SK-N-MC (cell line): ENCODE measurements around the gene SMTNL2.
A peak's percentile ranks its signal among the peaks of the same experiment; 100 is the strongest.

ENCODE experiments used
- DNase-seq: peaks from one replicate; pipeline ENCODE4 v3.0.0-alpha.2; 2011; ENCODE audit warnings: low read depth, low spot score
- H3K27ac ChIP-seq: fragments of 200-600 bp; sonication (generic); 2 replicates; pipeline ENCODE4 v1.5.1; 2016; ENCODE audit warnings: mixed run types
- H3K36me3 ChIP-seq: fragments of 200-600 bp; sonication (generic); 2 replicates; pipeline ENCODE4 v1.6.1; 2017; ENCODE audit warnings: antibody characterized with exemption, low read length, mixed read lengths; ENCODE audit not compliant: insufficient read depth
- H3K4me3 ChIP-seq: fragments of 200-600 bp; sonication (generic); 2 replicates; pipeline ENCODE4 v1.5.1; 2016
- H3K9ac ChIP-seq: fragments of 200-600 bp; sonication (generic); 2 replicates; pipeline ENCODE4 v1.8.0; 2017; ENCODE audit warnings: mixed run types, mixed read lengths; ENCODE audit not compliant: insufficient read length
- H3K9me3 ChIP-seq: fragments of 200-600 bp; sonication (generic); 2 replicates; pipeline ENCODE4 v1.6.1; 2017; ENCODE audit warnings: low read depth, mild to moderate bottlenecking, antibody characterized with exemption, low read length, moderate library complexity, mixed read lengths
- EZH2 ChIP-seq: fragments of 200-600 bp; sonication (generic); IDR thresholded peaks from one replicate; pipeline ENCODE4 v1.6.1; 2017; ENCODE audit warnings: antibody characterized with exemption
- FOXP2 ChIP-seq: optimal IDR thresholded peaks from 2 replicates; pipeline ENCODE3; 2011; ENCODE audit warnings: mild to moderate bottlenecking, moderate library complexity; ENCODE audit not compliant: insufficient read depth; ENCODE audit errors: extremely low read length, control extremely low read depth
- POLR2AphosphoS5 ChIP-seq: IDR thresholded peaks from 2 replicates; pipeline ENCODE4 v1.6.1; 2012; ENCODE audit warnings: mild to moderate bottlenecking, low read depth, low read length, borderline replicate concordance

The SMTNL2 gene

DNA sequence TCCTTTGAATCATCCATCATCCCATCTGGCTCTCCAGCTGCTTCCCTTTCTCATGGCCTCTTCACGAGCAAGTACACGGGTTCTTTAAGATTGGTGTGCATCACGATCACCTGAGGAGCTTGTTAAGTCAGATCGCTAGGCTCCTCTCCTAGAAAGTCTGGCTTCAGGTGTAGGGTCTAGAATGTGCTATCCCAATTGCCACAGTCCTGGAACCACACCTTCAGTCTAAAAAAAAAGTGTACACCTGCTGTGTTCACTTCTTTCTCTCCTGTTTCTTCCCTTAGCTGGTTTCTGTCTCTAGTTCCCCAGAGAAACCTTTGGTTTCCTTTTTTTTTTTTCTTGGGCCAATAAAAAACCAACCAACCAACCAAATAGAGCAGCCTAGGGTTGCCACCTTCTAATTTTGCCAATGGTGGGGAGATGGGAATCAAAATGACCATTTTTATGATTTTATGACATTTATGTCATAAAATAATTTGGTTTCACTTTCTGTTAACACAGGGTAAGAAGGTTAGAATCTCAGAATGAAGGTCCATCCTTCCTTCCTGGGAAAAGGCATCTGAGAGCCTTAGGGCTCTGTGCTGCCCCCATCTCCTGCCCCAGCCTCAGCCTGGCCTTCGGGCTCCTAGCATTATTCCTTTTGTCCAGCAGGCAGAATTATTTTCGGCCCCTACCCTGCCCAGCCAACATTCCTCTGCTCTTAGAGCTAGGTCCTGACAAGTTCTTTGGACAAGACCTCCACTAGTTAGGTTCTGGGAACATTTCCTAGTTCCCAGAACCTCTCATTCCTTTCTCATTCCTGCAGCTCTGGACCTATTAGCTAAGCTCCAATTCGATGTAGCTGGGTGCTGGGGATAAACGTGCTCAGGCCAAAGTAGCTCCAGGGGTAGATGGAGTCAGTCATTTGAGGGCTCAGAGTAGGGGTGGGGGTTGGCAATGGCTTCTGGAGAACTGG lies 22.0 kb upstream of the SMTNL2 start:
- Histone ChIP-seq H3K9me3 (no peaks in the 10 kb centered on the region), H3K27ac (no peak overlapping the region), H3K9ac (no peak overlapping the region), H3K4me3 (no peak overlapping the region), H3K36me3 (no peaks in the 10 kb centered on the region)
- no peak for DNase-seq
- no peak for TF ChIP-seq POLR2AphosphoS5
- TF ChIP-seq FOXP2, result no peak
- no peak for TF ChIP-seq EZH2

DNA sequence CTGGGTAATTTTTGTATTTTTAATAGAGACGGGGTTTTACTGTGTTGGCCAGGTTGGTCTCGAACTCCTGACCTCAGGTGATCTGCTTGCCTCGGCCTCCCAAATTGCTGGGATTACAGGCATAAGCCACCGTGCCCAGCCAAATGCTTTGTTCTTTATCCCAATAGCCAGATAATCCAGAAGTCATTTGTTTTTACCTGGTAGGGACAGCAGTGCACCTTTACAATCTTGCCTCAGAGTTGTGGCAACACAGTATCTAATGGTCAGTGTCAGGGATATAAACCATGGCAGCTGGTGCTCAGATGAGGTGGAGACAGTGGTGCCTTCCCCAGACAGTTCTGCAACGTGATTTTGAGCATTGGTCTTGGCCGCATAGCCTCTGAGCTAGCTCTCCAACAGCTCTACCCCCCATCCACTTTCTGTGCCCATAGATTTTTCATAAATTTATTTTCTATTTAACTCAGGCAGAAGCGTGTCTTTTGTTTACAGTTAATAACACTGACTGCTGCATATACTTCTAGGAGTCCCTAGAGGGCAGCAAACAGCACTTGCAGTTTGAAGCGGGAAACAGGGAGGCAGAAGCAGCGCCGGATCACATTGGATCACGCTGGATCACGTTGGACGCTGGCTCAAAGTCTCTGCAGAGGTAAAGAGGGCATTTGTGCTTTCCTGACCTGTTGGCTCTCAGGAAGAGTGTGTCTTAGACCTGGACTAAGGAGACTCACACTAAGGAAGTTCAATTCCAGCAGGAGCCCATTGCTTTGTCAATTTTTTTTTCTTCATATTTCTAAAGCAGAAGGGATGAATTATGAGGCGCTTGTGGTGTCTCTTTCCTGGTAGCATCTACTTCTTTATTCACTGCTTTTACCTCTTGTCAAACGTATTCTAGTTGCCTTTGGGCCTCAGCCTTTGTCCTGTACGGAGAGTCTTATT lies 18.9 kb upstream of the SMTNL2 start:
- peak overlapping the region; percentile 66 for H3K9ac ChIP-seq
- no peaks in the 10 kb centered on the region for H3K9me3 ChIP-seq
- H3K36me3 ChIP-seq, result no peaks in the 10 kb centered on the region
- no peak overlapping the region for H3K27ac ChIP-seq
- DNase-seq, result peak; percentile 16
- peak overlapping the region; percentile 72 for H3K4me3 ChIP-seq
- no peak for TF ChIP-seq EZH2
- TF ChIP-seq POLR2AphosphoS5, result no peak
- TF ChIP-seq FOXP2, result no peak

GRCh38 chr17:4566785-4567184 lies 17.5 kb upstream of the SMTNL2 start:
- no peak overlapping the region for H3K9ac ChIP-seq
- TF ChIP-seq EZH2 (no peak), POLR2AphosphoS5 (no peak), FOXP2 (no peak)
- DNase-seq, result peak; percentile 6
- no peaks in the 10 kb centered on the region for H3K36me3 ChIP-seq
- H3K9me3 ChIP-seq, result no peaks in the 10 kb centered on the region
- no peak overlapping the region for H3K4me3 ChIP-seq
- H3K27ac ChIP-seq, result no peak overlapping the region

DNA sequence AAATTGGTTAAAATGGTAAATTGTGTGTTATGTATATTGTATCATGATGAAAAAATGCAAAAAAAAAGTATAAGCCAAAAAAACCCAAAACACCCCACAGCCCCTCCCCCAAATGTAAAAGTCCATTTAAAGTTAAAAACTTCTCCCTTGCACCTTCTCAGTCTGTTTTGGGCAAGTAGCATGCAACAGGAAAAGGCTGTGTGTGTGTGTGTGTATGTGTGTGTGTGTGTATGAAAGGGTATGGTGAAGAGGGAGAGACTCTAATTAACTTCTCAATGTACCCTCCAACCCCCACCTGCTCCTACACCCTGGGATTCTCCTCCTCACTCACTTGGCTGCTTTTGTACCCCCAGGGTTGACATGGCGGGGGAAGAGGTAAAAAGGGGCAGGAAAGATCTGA lies 14.7 kb upstream of the SMTNL2 start:
- no peak for DNase-seq
- no peak overlapping the region for H3K27ac ChIP-seq
- H3K9me3 ChIP-seq, result no peaks in the 10 kb centered on the region
- no peak overlapping the region for H3K9ac ChIP-seq
- H3K4me3 ChIP-seq, result no peak overlapping the region
- H3K36me3 ChIP-seq, result no peaks in the 10 kb centered on the region
- TF ChIP-seq POLR2AphosphoS5 (no peak), FOXP2 (no peak), EZH2 (no peak)

DNA sequence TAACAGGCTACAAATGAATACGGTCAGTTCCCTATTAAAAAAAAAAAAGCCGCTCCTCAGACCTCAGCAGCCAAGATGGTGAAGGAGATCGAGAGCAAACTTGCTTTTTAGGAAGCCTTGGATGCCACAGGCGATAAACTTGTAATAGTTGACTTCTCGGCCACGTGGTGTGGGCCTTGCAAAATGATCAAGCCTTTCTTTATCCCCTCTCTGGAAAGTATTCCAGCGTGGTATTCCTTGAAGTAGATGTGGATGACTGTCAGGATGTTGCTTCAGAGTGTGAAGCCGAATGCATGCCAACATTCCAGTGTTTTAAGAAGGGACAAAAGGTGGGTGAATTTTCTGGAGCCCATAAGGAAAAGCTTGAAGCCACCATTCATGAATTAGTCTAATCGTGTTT lies 12.2 kb upstream of the SMTNL2 start:
- DNase-seq, result no peak
- Histone ChIP-seq H3K36me3 (no peaks in the 10 kb centered on the region), H3K4me3 (no peak overlapping the region), H3K9ac (no peak overlapping the region), H3K27ac (no peak overlapping the region), H3K9me3 (no peaks in the 10 kb centered on the region)
- TF ChIP-seq FOXP2, result no peak
- no peak for TF ChIP-seq POLR2AphosphoS5
- no peak for TF ChIP-seq EZH2

DNA sequence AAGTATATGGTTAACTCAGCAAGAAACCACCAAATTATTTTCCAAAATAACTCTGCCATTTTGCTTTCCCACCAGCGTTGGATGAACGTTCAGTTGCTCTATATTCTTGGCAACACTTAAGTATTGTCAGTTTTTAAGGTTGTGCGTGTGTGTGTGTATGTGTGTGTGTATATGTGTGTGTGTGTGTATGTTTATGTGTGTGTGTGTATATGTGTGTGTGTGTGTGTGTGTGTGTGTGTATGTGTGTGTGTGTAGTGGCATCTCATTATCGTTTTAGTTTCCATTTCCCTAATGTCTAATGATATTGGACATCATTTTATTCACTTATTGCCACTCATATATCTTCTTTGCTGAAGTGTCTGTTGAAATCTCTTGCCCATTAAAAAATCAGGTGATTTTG lies 11.2 kb upstream of the SMTNL2 start:
- no peak for TF ChIP-seq FOXP2
- no peak for TF ChIP-seq EZH2
- TF ChIP-seq POLR2AphosphoS5, result no peak
- Histone ChIP-seq H3K9me3 (no peaks in the 10 kb centered on the region), H3K27ac (no peak overlapping the region), H3K4me3 (no peak overlapping the region), H3K9ac (no peak overlapping the region), H3K36me3 (no peaks in the 10 kb centered on the region)
- DNase-seq, result no peak

- H3K27ac ChIP-seq, result no peak overlapping the region
- no peak overlapping the region for H3K9ac ChIP-seq
- H3K4me3 ChIP-seq, result no peak overlapping the region
- no peaks in the 10 kb centered on the region for H3K36me3 ChIP-seq
- no peaks in the 10 kb centered on the region for H3K9me3 ChIP-seq
- no peak for TF ChIP-seq EZH2
- TF ChIP-seq POLR2AphosphoS5, result no peak
- TF ChIP-seq FOXP2, result no peak
- no peak for DNase-seq
Measured at GRCh38 chr17:4573669-4574068, 10.7 kb upstream of the SMTNL2 start.

DNA sequence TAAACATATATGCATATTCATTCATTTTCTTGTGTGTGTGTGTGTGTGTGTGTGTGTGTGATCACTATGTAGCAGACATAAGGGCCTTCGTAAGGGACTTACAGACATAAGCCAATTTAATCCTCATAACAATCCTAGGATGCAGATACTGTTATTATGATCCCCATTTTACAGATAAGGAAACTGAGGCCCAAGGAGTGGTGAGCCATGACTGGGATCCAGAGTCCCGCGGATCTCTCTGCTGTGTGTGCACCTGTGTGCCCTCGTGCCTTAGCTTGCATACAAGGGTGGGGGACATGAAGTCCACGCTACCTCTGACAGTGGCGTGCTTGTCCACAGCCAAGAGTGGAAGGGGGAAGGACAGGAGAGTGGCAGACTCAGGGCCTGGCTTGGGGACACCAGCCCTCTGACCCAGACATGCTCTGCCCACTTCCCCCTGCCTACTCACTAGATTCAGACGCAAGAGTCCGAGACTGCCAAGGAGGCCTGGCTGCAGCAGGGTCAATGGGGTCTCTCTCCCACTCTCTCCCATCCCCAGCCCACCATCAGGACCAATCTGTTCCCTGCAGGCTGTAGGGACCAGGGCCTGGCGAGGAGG lies 9.8 kb upstream of the SMTNL2 start:
- Histone ChIP-seq H3K36me3 (no peaks in the 10 kb centered on the region), H3K9ac (no peak overlapping the region), H3K27ac (no peak overlapping the region), H3K9me3 (no peaks in the 10 kb centered on the region), H3K4me3 (no peak overlapping the region)
- TF ChIP-seq FOXP2 (no peak), EZH2 (no peak), POLR2AphosphoS5 (no peak)
- no peak for DNase-seq
